Measurements from ENCODE around the gene FILIP1.
"Not testable (repeated sequence)": the region's sequence is repeated elsewhere in the genome, so short reads cannot be mapped to it uniquely, and the experiment has no call there.

FILIP1 gene

GRCh38 chr6:75415804-75416203, 77.8 kb downstream of the FILIP1 start:
- no peak for DNase-seq

GRCh38 chr6:75414445-75415021, 79.1 kb downstream of the FILIP1 start:
- DNase-seq = no peak

GRCh38 chr6:75412969-75413662, 80.5 kb downstream of the FILIP1 start:
- no peak for DNase-seq

GRCh38 chr6:75410564-75410963, 83.0 kb downstream of the FILIP1 start:
- not testable (repeated sequence) for DNase-seq

GRCh38 chr6:75409928-75410327, 83.7 kb downstream of the FILIP1 start:
- no peak for DNase-seq

GRCh38 chr6:75409286-75409685, 84.3 kb downstream of the FILIP1 start:
- DNase-seq = no peak

GRCh38 chr6:75403563-75404080, 90.0 kb downstream of the FILIP1 start:
- no peak for DNase-seq

- no peak for DNase-seq
Measured at GRCh38 chr6:75402296-75402695, 91.3 kb downstream of the FILIP1 start.

GRCh38 chr6:75397656-75398465, 95.7 kb downstream of the FILIP1 start:
- no peak for DNase-seq

- DNase-seq = no peak
Measured at GRCh38 chr6:75397171-75397570, 96.4 kb downstream of the FILIP1 start.

- DNase-seq = no peak
Measured at GRCh38 chr6:75396005-75396800, 97.4 kb downstream of the FILIP1 start.

- DNase-seq = no peak
Measured at GRCh38 chr6:75393806-75394205, 99.8 kb downstream of the FILIP1 start.

GRCh38 chr6:75391276-75391675, 102.3 kb downstream of the FILIP1 start:
- no peak for DNase-seq

- DNase-seq = no peak
Measured at GRCh38 chr6:75386050-75386770, 107.4 kb downstream of the FILIP1 start.

- DNase-seq = no peak
Measured at GRCh38 chr6:75384116-75384515, 109.5 kb downstream of the FILIP1 start.

- DNase-seq = no peak
Measured at GRCh38 chr6:75382634-75382900, 111.0 kb downstream of the FILIP1 start.

- DNase-seq = no peak
Measured at GRCh38 chr6:75381877-75382633, 111.5 kb downstream of the FILIP1 start.

- DNase-seq = no peak
Measured at GRCh38 chr6:75379536-75379935, 114.1 kb downstream of the FILIP1 start.

GRCh38 chr6:75378101-75378500, 115.5 kb downstream of the FILIP1 start:
- DNase-seq = no peak

- DNase-seq = no peak
Measured at GRCh38 chr6:75377386-75377785, 116.2 kb downstream of the FILIP1 start.

GRCh38 chr6:75376347-75377024, 117.1 kb downstream of the FILIP1 start:
- peak; percentile 4 for DNase-seq
